GM18511 (cell line): ENCODE data around the gene CFAP65.
A peak's percentile ranks its signal among the peaks of the same experiment; 100 is the strongest.

ENCODE experiments used
- ATAC-seq: cut with Tn5 transposase; IDR thresholded peaks from one replicate; pipeline ENCODE4 v1.9.1; 2021; ENCODE audit warnings: mild to moderate bottlenecking, moderate library complexity; ENCODE audit not compliant: unreplicated experiment

Gene CFAP65

DNA sequence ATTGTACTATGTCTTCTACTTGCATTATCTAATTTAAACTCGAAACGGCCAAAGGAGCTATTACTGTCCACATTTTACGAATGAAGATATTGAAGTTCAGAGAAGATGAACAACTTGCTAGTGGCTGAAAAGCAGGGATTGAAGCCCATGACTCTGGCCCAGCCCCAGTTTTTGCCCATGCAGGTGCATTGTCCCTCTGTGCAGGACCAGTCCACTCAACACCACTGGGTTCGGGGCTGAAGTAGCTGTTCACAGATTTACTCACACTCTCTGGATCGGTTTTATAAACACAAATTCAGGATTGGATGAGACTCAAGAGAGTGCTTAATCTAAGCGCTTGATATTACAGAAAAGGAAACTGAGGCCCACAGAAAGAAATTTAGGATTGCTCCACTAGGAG, 20.8 kb upstream of the CFAP65 start:
- ATAC-seq = no peak

DNA sequence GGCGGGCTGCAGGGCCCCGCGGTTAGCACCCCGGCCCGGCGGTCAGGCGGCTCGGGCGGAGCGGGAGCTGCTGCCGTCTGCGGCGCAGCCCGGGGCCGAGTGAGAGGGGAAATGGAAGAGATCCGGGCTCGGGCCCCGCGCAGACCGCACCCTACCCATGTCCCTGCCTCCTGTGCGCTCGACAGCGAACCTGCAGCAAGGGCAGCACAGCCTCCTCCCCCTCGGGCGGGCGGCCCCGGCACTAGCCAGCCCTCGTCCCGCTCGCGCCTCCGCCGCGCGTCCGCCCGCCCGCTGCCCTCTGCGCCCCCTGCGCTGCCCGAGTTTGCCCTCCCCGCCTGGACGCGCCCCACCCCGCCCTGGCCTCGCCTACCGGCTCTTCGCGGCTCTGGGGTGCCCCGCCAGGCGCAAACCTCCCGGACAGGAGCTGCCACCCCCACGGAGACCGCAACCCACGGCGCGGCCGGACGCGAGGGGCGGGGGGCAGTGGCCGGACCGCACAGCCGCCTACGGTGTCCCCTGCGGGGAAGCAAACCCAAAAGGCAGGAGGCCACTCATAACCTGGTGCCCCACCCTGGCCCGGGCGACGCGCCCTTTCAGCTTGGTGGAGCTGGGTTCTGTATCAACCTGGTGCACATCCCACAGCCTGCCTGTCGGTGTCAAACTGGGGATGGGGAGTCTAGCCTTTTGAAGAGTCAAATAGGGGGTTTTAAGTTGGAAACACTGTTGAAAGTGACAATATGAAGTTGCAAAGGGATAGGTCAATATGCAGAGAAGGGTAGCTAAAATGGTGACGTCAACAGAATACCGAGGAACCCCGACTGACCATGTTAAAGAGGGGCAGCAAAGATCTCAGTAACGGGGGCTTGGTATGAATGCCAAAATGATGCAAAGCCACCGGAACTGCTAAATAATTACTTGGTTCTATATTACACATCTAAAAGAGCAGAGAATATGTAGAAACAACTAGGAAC, 19.8 kb upstream of the CFAP65 start, which contains the start of gene IHH:
IHH (minus strand) TSS at position 101 of the 971 bp plus-strand sequence. CDS start 454 bp downstream, outside the sequence.
- no peak for ATAC-seq

DNA sequence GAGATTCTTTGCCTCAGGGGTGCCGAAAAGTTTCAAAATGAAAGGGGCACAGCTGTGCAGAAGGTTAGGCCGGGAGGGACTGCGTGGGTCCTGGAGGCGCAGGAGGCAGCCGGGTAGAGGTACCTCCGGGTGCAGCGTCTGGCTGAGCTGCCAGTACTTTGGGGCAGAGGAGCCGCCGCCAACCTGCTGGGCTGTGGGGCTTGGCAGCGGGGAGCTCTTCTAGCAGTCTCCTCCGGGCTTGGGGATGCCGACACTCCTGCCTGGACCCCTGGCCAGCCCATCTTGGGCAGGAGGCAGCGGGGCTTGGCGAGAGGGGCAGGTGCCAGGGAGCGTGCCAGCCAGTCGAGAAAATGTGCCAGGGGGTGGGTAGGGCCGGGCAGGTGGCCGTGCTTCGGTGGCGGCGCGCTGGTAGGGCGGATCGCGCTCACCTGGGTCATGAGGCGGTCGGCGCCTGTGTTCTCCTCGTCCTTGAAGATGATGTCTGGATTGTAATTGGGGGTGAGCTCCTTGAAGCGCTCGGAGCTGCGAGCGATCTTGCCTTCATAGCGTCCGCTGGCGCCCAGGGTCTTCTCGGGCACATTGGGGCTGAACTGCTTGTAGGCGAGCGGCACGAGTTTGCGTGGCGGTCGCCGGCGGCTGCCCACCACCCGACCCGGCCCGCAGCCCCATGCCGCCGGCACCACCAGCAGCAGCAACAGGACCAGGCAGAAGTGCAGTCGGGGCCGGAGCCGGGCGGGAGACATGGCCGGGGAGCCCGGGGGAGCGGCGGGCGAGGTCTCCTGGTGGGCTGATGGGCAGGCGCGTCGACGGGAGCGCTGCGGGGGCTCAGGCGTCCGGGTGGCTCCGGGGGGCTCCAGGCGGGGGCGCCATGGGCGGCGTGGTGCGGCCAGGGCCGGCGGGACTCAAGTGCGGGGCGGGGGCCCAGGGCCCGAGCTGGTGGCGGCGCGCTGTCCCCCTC, 18.7 kb upstream of the CFAP65 start:
- ATAC-seq = no peak

DNA sequence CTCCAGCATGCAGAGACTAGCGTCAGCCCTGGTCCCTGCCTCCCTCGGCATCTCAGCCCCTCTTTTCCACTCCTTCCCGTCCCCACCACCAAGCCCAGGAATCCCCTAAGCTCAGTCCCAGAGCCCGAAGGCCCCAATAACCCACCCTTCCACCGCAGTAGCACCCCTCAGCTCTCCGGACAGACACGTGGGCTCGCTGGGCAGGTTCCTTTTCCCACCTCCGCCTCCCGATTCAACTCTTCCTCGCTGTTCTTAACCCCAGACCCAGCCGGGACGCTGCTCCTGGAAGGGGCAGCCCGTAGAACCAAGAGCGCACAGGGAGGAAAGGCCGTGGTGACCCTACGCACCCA, 18.0 kb upstream of the CFAP65 start:
- ATAC-seq = no peak

DNA sequence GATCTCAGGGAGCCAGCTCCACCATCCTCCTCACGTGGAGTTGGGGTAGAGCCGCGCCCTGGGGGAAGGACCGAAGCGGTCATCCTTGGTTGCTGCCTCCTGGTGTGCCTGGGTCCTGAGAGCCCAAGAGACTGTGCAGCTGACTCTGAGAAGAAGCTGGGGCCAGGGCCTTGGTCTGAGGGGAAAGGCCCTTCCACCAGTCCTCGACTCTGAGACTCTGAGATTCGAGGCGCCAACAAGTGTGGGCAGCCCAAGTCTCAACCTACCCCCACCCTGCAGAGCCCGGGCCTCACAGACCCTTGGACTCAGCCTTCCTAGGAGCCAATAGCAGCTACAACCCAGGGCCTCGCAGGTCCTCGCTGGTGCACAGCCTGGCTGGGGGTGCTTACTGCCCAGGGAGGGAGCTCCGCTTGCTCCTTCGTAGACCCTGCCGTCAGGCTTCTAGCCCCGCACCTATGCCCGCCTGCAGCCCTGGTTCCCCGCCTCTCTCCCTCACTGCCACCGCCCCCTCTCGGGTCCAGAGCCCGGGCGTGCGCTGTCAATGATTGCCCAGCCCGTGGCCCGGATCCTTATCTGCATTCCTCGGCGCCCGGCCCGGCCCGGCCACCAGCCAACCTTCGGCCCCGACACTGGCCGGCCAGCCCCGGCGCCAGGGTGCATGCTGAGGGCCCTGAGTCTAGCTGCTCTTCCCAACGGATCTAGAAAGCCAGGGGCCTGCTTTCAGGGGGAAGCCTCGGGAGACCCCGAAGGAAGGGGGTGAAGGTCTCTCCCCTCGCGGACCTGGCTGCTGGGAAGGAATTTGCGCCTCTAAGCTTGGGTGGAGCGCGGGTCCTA, 17.4 kb upstream of the CFAP65 start:
- peak; percentile 5 for ATAC-seq

DNA sequence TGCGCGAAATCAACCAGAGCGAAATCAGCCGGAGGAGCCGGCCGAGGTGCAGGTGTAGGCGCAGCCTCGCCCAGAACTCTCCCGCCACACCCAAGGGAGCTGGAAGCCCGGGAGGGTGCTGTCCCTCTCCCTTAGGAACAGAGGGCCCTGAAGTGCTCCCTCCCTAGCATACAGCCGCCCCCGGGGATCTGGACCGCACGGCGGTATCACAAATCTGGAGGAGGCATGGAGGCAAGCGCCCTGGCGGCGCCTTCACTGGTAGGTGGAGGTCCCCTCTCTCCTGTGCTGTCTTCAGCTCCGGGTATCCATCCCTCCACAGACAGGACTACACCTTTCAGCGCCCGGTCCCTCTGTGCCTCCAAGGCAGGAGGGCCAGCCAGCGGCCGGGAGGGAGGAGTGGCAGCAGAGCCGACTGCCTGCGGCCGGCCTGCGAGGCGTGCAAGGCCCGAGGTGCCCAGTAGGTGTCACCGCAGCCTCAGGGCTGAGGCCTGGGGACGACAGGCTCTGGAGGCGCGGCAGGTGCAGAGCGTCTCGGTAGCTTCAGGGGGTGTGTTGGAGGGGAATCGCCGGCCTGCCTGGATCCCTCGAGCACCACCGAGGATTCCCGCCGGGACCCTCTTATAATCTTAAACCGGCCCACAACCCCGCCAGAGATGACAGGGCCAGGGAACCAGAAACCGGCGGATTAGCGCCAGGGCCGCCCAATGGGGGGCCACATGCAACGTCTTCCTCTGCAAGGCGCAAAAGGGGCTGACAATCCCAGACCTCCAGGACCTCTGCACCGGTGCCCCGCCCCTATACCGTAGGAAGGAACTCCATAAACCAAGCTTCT, 16.6 kb upstream of the CFAP65 start:
- peak; percentile 91 for ATAC-seq

DNA sequence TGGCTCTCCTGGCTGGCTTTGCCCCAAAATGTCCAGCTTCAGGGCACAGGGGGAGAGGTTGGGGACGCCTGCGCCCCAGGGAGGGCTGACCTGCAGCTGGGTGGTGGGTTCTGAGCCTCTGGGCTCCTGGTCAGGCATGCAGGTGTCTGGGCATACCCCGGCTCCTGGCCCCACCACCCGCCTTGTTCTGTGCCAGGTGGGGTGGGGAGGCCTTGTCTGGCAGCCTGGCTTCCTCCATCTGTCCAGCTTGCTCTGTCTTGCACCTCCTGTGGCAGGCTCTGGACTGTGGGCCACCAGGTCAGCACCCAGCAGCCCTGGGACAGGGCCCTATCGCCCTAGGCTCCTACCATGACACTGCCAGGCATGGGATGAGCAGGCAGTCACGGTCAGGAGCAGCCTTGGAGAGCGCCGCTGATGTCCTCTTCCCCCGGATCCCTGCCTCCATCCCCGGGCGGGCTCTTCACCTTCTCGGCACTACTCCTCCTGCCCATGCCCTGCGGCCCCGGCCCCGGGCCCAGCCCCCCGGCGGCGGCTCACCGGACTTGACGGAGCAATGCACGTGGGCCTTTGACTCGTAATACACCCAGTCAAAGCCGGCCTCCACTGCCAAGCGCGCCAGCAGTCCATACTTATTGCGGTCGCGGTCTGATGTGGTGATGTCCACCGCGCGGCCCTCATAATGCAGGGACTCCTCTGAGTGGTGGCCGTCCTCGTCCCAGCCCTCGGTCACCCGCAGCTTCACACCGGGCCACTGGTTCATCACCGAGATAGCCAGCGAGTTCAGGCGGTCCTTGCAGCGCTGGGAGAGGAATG, 15.8 kb upstream of the CFAP65 start:
- peak; percentile 10 for ATAC-seq

DNA sequence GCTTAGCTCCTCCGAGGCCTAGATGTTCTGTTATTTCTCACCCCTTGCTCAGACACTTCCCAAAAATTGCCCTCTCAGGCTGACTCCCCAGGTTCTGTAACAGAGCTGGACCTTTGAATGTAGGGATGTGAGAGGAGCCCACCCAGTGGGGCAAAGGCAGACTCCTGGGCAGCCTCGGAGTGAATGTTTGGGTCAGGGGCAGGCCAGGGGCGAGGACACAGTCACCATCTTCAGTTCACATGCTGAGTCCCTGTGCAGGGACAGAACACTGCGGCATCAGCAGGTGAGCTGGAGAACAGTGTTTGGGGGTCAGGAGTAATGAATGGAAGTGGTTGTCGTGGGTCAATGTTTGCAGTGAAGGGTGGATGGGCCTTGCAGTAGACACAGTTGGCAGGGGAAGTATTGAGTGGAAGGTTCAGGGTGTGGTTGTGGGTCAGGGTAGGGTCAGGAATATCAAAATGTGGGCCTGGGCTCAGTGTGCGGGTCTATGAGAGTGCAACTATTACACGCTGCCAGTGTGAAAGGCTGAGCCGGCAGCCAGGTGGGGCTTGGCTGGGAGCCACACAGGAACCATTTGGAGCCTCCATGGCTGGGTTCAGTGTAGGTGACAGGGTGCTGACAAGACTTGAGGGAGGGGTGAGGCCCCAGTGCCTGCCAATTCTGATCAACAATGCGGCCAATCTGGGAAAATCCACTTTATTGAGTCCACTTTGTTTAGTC, 15.0 kb upstream of the CFAP65 start:
- ATAC-seq = no peak

DNA sequence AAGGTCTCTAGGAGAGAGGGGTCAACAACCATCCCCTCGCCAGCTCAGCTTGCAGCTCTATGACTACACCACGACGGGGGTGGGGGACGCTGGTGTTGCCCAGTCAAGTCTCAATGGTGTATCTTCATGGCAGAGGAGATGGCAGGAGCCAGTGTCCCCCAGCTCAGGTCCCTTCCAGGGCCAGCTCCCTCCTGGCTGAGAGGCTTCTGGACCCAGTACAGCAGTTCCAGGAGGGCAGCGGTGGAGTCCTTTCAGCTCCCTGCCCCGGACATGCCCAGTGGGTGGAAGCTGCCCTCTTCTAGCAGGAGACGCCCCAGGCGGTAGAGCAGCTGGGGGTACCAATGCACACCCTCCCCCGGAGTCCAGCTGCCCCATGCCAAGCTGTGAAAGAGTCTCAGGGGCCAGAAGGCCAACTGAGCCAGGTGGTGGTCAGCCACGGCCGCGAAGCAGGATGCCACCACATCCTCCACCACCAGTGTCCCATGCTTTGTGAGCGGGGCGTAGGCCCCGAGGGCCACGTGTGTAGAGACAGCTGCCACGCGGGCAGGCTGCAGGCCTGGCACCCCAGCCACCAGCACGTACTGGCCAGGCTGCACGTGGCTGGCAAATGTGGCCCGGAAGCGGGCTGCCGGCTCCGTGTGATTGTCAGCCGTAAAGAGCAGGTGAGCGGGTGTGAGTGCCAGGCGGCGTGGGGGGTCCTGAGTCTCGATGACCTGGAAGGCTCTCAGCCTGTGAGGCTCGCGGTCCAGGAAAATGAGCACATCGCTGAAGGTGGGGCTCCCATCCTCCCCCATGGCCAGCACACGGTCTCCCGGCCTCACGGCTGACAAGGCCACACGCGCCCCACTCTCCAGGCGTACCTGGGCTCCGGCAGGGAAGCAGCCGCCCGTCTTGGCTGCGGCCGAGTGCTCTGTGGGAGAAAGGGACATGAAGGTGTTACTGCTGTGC, 13.9 kb upstream of the CFAP65 start:
- no peak for ATAC-seq

DNA sequence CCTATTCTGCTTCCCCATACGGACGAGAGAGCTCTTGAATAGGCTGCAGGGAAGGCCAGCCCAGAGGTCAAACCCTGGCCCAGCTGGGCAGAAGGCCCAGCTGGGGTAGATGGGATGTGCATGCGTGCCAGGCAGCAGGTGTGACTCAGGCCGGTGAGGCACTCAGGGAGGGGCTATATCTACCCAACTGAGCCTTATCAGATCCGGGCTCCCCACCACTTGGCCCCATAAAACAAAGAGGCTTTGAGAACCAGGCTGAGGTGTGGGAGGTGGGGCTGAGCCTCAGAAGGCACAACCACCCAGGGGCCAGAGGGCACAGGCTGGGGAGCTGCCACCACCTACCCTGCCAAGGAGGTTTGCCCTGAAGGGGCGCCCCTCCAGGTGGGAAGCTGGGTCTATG, 8.0 kb upstream of the CFAP65 start:
- ATAC-seq = no peak

DNA sequence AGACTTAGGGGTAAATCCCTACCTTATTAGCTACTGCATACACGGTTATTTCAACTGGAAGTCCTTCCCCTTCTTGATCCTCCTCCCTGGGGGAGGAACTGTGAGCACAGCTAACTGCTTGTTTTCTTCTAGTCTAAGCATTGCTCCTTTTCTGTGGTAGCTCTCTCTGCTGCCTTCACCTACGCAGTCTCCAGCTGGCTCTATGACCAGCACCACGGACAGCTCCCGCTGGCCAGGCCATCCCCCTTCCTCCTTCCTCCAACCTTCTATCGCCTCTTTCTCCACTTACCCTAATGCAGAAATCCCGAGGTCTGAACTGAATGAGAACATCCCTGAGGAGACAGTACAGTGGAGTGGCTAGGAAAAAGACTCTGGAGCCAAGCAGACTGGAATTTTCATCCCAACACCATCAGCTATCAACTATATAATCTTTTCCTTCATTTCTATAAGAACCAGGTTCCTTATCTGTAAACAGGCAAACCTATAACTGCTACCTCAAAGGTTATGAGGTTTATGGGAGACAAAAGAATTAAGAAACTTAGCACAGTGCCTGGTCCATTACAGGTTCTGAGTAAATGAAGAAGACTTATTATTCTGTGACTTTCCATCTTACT, 4.7 kb upstream of the CFAP65 start:
- no peak for ATAC-seq

DNA sequence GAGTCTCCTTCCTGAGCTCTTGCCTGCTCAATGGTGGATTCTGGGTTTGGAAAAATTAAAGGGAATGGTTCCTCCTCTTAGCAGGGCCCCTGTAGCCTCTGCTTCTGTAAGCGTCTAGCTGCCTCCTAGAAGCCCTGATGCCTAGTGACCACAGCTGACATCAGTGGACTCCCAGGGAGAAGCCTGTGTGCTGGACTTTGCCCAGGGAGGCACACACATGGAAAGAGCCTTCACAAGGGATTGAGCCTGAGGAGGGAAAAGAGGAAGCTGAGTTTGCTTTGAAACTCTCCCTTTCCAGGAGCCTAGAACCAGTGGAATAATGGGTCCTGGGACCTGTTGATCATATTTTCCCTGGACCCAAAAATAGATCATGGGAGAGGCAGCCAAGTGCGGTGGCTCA, 1.4 kb upstream of the CFAP65 start:
- no peak for ATAC-seq

DNA sequence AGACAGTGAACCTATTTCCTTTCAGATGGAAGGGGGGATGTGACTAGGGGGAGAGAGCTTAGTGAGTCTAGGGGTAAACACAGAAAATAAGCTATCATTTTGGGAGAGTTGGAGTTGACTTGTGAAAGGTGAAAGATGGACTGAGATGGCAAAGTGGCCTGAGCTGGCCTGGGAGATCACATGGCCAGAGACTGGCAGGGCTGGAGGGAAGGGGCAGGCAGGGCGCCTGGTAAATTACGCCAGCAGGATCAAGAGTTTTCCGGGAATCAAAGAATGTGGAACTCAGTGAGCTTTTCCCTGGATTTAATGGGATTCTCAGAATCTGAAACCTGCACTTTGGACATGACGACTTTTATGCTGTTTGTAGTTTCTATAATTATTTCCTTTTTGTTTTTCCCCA, 841 bp upstream of the CFAP65 start:
- no peak for ATAC-seq

DNA sequence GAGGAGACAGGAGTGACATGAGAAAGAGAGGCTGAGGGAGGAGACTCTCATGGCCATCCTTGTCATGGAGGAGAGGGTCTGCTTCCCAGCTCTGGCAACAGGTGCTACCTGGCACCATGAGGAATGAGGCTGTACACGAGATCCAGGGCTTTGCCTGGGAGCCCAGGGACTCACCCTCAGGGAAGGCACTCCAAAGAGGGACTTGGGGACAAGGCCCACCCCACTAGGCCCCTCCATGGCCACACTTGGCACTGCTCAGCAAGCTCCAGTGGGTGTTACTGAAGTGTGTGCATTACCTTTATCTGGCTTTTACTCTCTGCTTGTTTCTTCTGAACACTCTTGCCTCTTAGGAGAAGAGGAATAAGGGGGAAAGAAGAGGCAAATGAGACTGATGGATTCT, 2.7 kb downstream of the CFAP65 start:
- ATAC-seq = no peak

DNA sequence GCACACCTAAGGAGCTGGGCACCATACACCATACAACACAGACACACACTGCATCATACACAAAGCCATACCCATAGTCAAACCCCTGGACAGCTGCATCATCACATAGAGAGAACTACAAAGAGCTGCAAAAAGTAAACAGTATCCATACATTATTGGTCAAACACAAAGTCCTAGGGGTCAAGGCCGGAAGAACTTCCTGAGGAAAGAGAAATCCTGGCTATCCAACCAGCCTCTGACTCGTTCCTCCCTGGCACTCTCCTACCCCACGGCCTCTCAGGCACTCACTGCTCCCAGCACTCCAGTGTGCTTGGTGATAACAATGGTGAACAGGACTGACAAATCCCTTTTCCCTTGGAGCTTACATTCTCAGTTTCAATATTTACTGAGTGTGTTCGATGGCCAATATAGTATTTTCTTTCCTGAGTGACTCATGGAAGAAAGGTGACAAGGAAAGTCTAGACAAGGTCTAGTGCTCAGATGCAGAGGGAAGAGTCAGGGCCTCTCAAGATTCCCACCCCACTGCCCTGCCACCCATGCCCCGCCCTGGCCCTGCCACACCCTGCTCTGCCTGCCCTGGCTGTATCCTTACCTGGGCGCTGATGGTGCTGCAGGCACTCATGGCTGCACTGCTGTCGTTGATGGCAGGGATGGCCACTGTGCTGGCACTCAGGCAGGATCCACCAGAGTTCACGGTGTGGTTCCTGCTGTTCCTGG, 3.4 kb downstream of the CFAP65 start:
- no peak for ATAC-seq

DNA sequence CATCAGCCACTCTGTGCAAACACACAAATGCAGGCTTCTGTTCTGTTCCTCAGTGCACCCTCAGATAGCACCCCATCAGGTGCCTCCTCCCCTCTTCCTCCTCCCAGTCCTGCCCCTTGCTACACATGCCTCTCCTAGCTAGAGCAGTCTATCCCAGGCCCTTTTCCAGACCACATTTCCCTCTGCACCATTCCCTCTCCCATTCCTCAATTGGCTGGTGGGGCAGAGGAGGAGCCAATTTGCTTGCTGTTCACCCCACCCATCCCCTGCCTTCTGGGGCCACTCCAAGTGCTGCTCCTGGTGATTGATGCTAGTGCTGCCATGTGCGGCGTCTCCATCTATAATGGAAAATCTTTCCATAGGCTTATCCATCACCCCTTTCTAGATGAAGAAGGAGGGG, 5.4 kb downstream of the CFAP65 start:
- no peak for ATAC-seq
